K562 (cell line): ENCODE results near the gene RPUSD1. TPM values are rescaled to one million over a fixed set of nuclear protein-coding genes. Genes with fewer than 3 reads are reported as not detected.

Experiments
- ATAC-seq: fragments of 200-7000 bp; cut with Tn5 transposase; 3 replicates; pipeline ENCODE4 v1.9.1; 2020; ENCODE audit warnings: moderate library complexity
- BruUV-seq: library from RNA; stranded (reverse); fragments of 400-500 nt; replicated peaks from 2 replicates; lab custom pipeline; 2021; lab: Mats Ljungman, UMichigan
- CTCF ChIA-PET: fragments of 300-600 bp; formaldehyde crosslinking; extraction: SDS; loops from one replicate; lab custom pipeline; 2021; ENCODE audit warnings: low intra/inter-chr PET ratio; lab: Yijun Ruan, JAX
- POLR2A ChIA-PET: fragments of 300-600, 350-650 bp; sonication (Branson Sonifier 250); formaldehyde crosslinking; extraction: SDS; loops from one replicate; lab custom pipeline; 2021; ENCODE audit warnings: antibody characterized with exemption, inconsistent platforms; lab: Yijun Ruan, JAX
- DNase-seq, 4 experiments: peaks; one replicate each; pipeline versions ENCODE4 v3.0.0 to v3.0.0-alpha.2; 2011 to 2018; ENCODE audit warnings: low spot score in 3 of 4, mixed read lengths in 3 of 4; ENCODE audit errors: extremely low read depth in 1 of 4
- FAIRE-seq: peaks from 2 replicates; lab custom pipeline; 2011; peaks lifted over from hg19 to GRCh38; lab: Jason Lieb, UNC
- H2AFZ ChIP-seq: 2 replicates; pipeline ENCODE4 v1.6.0; 2011; ENCODE audit warnings: low read depth, low read length, control low read depth, inconsistent platforms
- H3K27ac ChIP-seq: fragments of 200-600 bp; 3 replicates; pipeline ENCODE4 v1.8.0; 2011; ENCODE audit warnings: low read depth, mild to moderate bottlenecking, control low read depth, inconsistent platforms, low read length, moderate library complexity, mixed read lengths; ENCODE audit errors: extremely low read depth
- H3K27me3 ChIP-seq, 2 experiments: fragments of 300-600 bp in 1 of 2; 2 replicates in 1 of 2; 3 replicates in 1 of 2; pipeline versions ENCODE4 v1.6.0 to v1.8.0; 2011; ENCODE audit warnings: inconsistent platforms in 2 of 2, low read length in 2 of 2, mild to moderate bottlenecking in 1 of 2, mixed read lengths in 1 of 2, moderate library complexity in 1 of 2; ENCODE audit not compliant: control insufficient read depth in 2 of 2, insufficient read depth in 2 of 2
- H3K36me3 ChIP-seq: fragments of 300-600 bp; 3 replicates; pipeline ENCODE4 v1.8.0; 2011; ENCODE audit warnings: mild to moderate bottlenecking, low read length, inconsistent platforms; ENCODE audit not compliant: control insufficient read depth, insufficient read depth
- H3K4me1 ChIP-seq, 2 experiments: fragments of 200-600 bp in 1 of 2; replicated peaks in 1 of 2; 2 replicates in 1 of 2; 3 replicates in 1 of 2; pipeline versions ENCODE4 v1.5.1 to v1.8.0; 2011; ENCODE audit warnings: inconsistent platforms in 2 of 2, low read length in 2 of 2, mild to moderate bottlenecking in 1 of 2, mixed read lengths in 1 of 2, moderate library complexity in 1 of 2; ENCODE audit not compliant: control insufficient read depth in 2 of 2, insufficient read depth in 2 of 2
- H3K4me2 ChIP-seq: 2 replicates; pipeline ENCODE4 v1.6.1; 2011; ENCODE audit warnings: low read length, control low read depth, inconsistent platforms, mixed read lengths; ENCODE audit not compliant: insufficient read depth
- H3K4me3 ChIP-seq: fragments of 200-600 bp; sonication (generic), shearing (Covaris generic); 2 replicates; pipeline ENCODE4 v1.5.1; 2016; ENCODE audit warnings: control low read depth, inconsistent platforms
- H3K79me2 ChIP-seq: fragments of 200-600 bp; 3 replicates; pipeline ENCODE4 v1.8.0; 2011; ENCODE audit warnings: low read length, inconsistent platforms; ENCODE audit not compliant: control insufficient read depth, insufficient read depth
- H3K9ac ChIP-seq, 2 experiments: 2 replicates each; pipeline versions ENCODE4 v1.6.0 to v1.6.1; 2011; ENCODE audit warnings: low read depth in 2 of 2, low read length in 2 of 2, control low read depth in 1 of 2, inconsistent platforms in 1 of 2, mild to moderate bottlenecking in 1 of 2, mixed read lengths in 1 of 2; ENCODE audit not compliant: insufficient read depth in 1 of 2
- H3K9me1 ChIP-seq: one replicate; pipeline ENCODE4 v1.6.0; 2011; ENCODE audit warnings: inconsistent platforms, mild to moderate bottlenecking, low read length, moderate library complexity; ENCODE audit not compliant: control insufficient read depth, insufficient read depth
- H3K9me3 ChIP-seq: replicated peaks from 2 replicates; pipeline ENCODE4 v1.5.1; 2011; ENCODE audit warnings: low read depth, low read length, inconsistent platforms; ENCODE audit not compliant: control insufficient read depth, insufficient read depth
- H4K20me1 ChIP-seq: replicated peaks from 2 replicates; pipeline ENCODE4 v1.6.1; 2011; ENCODE audit warnings: low read length, inconsistent platforms, mixed read lengths; ENCODE audit not compliant: control insufficient read depth, insufficient read depth
- BRCA1 ChIP-seq, 2 experiments: fragments of 450-650 bp in 1 of 2; sonication (generic) in 1 of 2; formaldehyde crosslinking in 1 of 2; IDR thresholded peaks; 2 replicates each; pipeline versions ENCODE4 v1.5.0 to v1.6.1; 2017 to 2020; ENCODE audit warnings: mild to moderate bottlenecking in 1 of 2, missing genetic modification reagents in 1 of 2
- DNMT1 ChIP-seq: fragments of 450-650 bp; IDR thresholded peaks from 2 replicates; pipeline ENCODE4 v1.6.1; 2016; ENCODE audit warnings: antibody characterized with exemption, mild to moderate bottlenecking
- ELF2 ChIP-seq: fragments of 250-450 bp; sonication (Bioruptor Pico); IDR thresholded peaks from 2 replicates; pipeline ENCODE4 v1.5.0; 2021; ENCODE audit warnings: mild to moderate bottlenecking
- EWSR1 ChIP-seq: fragments of 450-650 bp; IDR thresholded peaks from 2 replicates; pipeline ENCODE4 v1.6.1; 2018; ENCODE audit warnings: borderline replicate concordance, mild to moderate bottlenecking, low read depth, moderate library complexity; ENCODE audit not compliant: partially characterized antibody
- FOS ChIP-seq: IDR thresholded peaks from 3 replicates; pipeline ENCODE4 v1.6.1; 2011; ENCODE audit not compliant: insufficient read length; ENCODE audit errors: extremely low read depth
- NFE2L1 ChIP-seq: fragments of 450-650 bp; IDR thresholded peaks from 2 replicates; pipeline ENCODE4 v1.6.1; 2016; ENCODE audit warnings: missing genetic modification characterization, low read depth, mild to moderate bottlenecking, missing compliant biosample characterization, moderate library complexity, borderline replicate concordance
- NFIC ChIP-seq: fragments of 450-650 bp; IDR thresholded peaks from 2 replicates; pipeline ENCODE4 v1.6.1; 2017; ENCODE audit warnings: mild to moderate bottlenecking, inconsistent platforms
- POLR2A ChIP-seq: fragments of 450-650 bp; conservative IDR thresholded peaks from 2 replicates; pipeline ENCODE4 v1.6.1; 2016
- PTBP1 ChIP-seq: fragments of 200-400 bp; formaldehyde crosslinking; IDR thresholded peaks from 2 replicates; pipeline ENCODE4 v1.6.1; 2017; ENCODE audit warnings: low read depth, low read length
- TRIM24 ChIP-seq, 2 experiments: fragments of 450-650 bp; IDR thresholded peaks; 2 replicates each; pipeline ENCODE4 v1.6.1; 2016
- ZBTB5 ChIP-seq: fragments of 450-650 bp; IDR thresholded peaks from 2 replicates; pipeline ENCODE4 v1.6.1; 2017; ENCODE audit warnings: antibody characterized with exemption
- ZHX1 ChIP-seq: fragments of 150-350 bp; conservative IDR thresholded peaks from 2 replicates; pipeline ENCODE4 v1.6.1; 2014; ENCODE audit warnings: low read length
- WGBS: fragments of 100-300 bp; shearing (Covaris generic); methylation state at CpG from one replicate; pipeline ENCODE4 v1.1.6; 2016; ENCODE audit warnings: low coverage, mixed read lengths; ENCODE audit not compliant: insufficient coverage; ENCODE audit errors: missing lambda C conversion rate; 5-methylcytosine and 5-hydroxymethylcytosine counted together
- in situ Hi-C: fragments of 300-500 bp; cut with MboI; formaldehyde crosslinking; loops from 4 replicates; pipeline ENCODE4 v1.15.0; 2018; ENCODE audit warnings: inconsistent platforms, mixed read lengths
- intact Hi-C: fragments of 100-400 bp; cut with micrococcal nuclease; formaldehyde crosslinking; loops from 2 replicates; pipeline ENCODE4 v1.14.2; 2022
- polyA plus RNA-seq, 8 experiments: library from polyadenylated mRNA; depleted of rRNA in 4 of 8; stranded (reverse) in 5 of 8; unstranded in 3 of 8; fragments of >200 nt; fragmentation: Nextera tagmentation in 2 of 8; fragmentation: Illumina TruSeq in 1 of 8; extraction: Ambion mirVana in 2 of 8; extraction: Trizol in 1 of 8; gene quantifications; 2 replicates each; pipeline versions ENCODE4 v1.2.1 to v1.2.3, GENCODE V29; 2011 to 2014; ENCODE audit warnings: inconsistent platforms in 1 of 8, missing spikeins in 1 of 8
- total RNA-seq, 7 experiments: library from RNA; depleted of rRNA in 6 of 7; stranded (reverse); fragments of >200 nt in 6 of 7; fragmentation: Illumina TruSeq in 2 of 7; extraction: Trizol in 2 of 7; gene quantifications; 2 replicates each; pipeline versions ENCODE4 v1.2.1 to v1.2.3, GENCODE V29; 2011 to 2021; ENCODE audit warnings: low replicate concordance in 1 of 7
- TF ChIP-seq, protein P1 (sequence below): IDR thresholded peaks from 2 replicates; pipeline ENCODE4 v1.6.1; 2014; ENCODE audit warnings: antibody characterized with exemption
- TF ChIP-seq, protein P2 (sequence below): fragments of 450-650 bp; IDR thresholded peaks from 2 replicates; pipeline ENCODE4 v1.6.1; 2016; ENCODE audit warnings: missing biosample characterization, missing genetic modification characterization

RPUSD1 gene
- total and polyA plus RNA-seq, 9 of the 15 experiments (the other 6 are each of a cell fraction or from before 2014, with no cell fraction given): 0.45 to 56.6 (median 12.0) TPM

DNA sequence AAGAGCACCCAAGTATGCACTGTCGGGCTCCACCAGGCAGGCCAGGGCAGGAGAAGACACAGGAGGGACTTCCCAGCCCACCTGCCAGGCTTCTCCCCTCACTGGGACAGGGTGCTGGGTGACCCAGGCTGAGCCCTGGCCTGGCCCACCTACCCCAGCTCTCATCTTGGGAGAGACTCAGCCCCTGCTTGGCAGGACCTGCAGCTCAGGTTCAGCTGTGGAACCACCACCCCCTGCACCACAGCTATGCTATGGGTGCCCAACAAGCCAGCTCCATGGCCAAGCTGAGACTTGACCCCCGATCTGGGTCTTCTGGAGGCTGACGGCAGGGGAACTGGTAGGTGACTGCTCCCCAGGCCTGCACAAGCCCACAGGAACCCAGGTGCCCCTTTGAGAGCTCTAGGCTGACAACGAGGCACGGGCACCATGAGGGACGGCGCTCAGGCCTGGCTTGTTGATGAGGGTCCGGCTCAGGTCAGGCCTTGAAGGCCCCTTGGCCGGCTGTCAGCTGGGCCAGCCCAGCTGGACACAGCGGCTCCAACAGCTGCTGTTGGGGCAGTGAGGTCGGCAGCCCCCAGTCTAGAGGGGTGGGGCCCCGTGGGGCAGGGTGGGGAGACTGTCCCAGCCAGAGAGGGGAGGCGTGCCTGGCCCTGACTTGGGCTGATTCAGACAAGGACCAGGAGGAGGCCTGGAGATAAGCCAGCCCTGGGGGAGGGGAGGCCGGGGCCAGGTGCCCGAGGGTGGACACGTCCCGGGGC lies 4.6 kb downstream of the RPUSD1 start:
- peak; percentile 17 for ATAC-seq
- Histone ChIP-seq H3K4me3 (no peak overlapping the region), H3K27me3 (peaks cover 0 to 11% of the 10 kb centered on the region in 2 experiments; a peak in 2 of 5 replicates), H3K9ac (peak overlapping the region in 1 of 2 experiments; percentile 81; a peak in 2 of 4 replicates), H3K4me1 (peaks cover 11 to 89% of the 10 kb centered on the region in 2 experiments; a peak in 4 of 5 replicates), H2AFZ (no peak overlapping the region), H3K9me3 (no peaks in the 10 kb centered on the region), H3K4me2 (no peak overlapping the region), H3K9me1 (no peaks in the 10 kb centered on the region), H3K36me3 (peaks cover 27% of the 10 kb centered on the region; the same call in 2 of the 3 replicates), H3K27ac (no peak overlapping the region), H4K20me1 (peaks cover 10% of the 10 kb centered on the region), H3K79me2 (peaks cover 15% of the 10 kb centered on the region)
- intact Hi-C loops: no loop called here
- ChIA-PET POLR2A (interaction anchor here (0.5 to 2.9 kb wide), 5 partner anchors 11 to 74 kb away, joined by 3 to 11 read pairs (median 3); no protein-coding TSS in a partner anchor), CTCF (interaction anchor here (0.5 to 3.9 kb wide), 2 partner anchors 34 to 72 kb away, joined by 6 to 73 read pairs; no protein-coding TSS in a partner anchor)
- FAIRE-seq: no peak
- in situ Hi-C loops: no loop called here
- peak; percentile 70 to 81 (median 75) for DNase-seq
- BruUV-seq: no TSS peak
- WGBS: 36% methylated on average over 10 of the region's 17 CpGs
- 0 out of 4 replicates have a peak, but pooled peaks of 1 of the 2 experiments have one; percentile 35 for TF ChIP-seq TRIM24 (IDR thresholded peaks at IDR 0.05)
- TF ChIP-seq ELF2 (CRISPR knock-in tag): no peak
- peak; percentile 74 for TF ChIP-seq NFIC
- TF ChIP-seq, protein P1, sequence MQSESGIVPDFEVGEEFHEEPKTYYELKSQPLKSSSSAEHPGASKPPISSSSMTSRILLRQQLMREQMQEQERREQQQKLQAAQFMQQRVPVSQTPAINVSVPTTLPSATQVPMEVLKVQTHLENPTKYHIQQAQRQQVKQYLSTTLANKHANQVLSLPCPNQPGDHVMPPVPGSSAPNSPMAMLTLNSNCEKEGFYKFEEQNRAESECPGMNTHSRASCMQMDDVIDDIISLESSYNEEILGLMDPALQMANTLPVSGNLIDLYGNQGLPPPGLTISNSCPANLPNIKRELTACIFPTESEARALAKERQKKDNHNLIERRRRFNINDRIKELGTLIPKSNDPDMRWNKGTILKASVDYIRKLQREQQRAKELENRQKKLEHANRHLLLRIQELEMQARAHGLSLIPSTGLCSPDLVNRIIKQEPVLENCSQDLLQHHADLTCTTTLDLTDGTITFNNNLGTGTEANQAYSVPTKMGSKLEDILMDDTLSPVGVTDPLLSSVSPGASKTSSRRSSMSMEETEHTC: no peak
- no peak for TF ChIP-seq PTBP1
- no peak for TF ChIP-seq EWSR1
- no peak for TF ChIP-seq BRCA1 (IDR thresholded peaks at IDR 0.05)
- no peak for TF ChIP-seq BRCA1 (CRISPR knock-in tag; IDR thresholded peaks at IDR 0.05)
- no peak for TF ChIP-seq ZHX1
- no peak for TF ChIP-seq DNMT1
- no peak for TF ChIP-seq NFE2L1 (tag)
- no peak for TF ChIP-seq FOS
- TF ChIP-seq, protein P2, sequence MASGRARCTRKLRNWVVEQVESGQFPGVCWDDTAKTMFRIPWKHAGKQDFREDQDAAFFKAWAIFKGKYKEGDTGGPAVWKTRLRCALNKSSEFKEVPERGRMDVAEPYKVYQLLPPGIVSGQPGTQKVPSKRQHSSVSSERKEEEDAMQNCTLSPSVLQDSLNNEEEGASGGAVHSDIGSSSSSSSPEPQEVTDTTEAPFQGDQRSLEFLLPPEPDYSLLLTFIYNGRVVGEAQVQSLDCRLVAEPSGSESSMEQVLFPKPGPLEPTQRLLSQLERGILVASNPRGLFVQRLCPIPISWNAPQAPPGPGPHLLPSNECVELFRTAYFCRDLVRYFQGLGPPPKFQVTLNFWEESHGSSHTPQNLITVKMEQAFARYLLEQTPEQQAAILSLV (tag): no peak
- no peak; the same call in 1 of the 2 replicates for TF ChIP-seq POLR2A
- no peak for TF ChIP-seq ZBTB5
